Measurements from ENCODE around the gene USH1C. TPM values are rescaled to one million over a fixed set of nuclear protein-coding genes. Genes with fewer than 3 reads are reported as not detected.

Gene USH1C
- total and polyA plus RNA-seq, 4 donors: 0.09 to 1.3 (median 0.75) TPM

Other genes starting within 250 kb of the USH1C start
- under 1 TPM; 0.42 to 0.75 TPM for gene NCR3LG1, start 192.6 kb downstream of the USH1C start, total RNA-seq
- under 1 TPM; 0.18 to 0.33 TPM for gene NCR3LG1, start 192.6 kb downstream of the USH1C start, polyA plus RNA-seq
- gene KCNJ11, start 155.8 kb downstream of the USH1C start, total RNA-seq: under 1 TPM in 1 of 2 donors, not detected in 1; 0.75 TPM
- gene KCNJ11, start 155.8 kb downstream of the USH1C start, polyA plus RNA-seq: 1 to 10 TPM in 1 of 2 donors, under 1 TPM in 1; 0.28 to 1.1 TPM
- under 1 TPM in 1 of 2 donors, not detected in 1; 0.25 TPM for gene ABCC8, start 67.6 kb downstream of the USH1C start, total RNA-seq
- gene ABCC8, start 67.6 kb downstream of the USH1C start, polyA plus RNA-seq: under 1 TPM in 1 of 2 donors, not detected in 1; 0.16 TPM
- gene OTOG, start 2.8 kb upstream of the USH1C start, total RNA-seq: not detected
- gene OTOG, start 2.8 kb upstream of the USH1C start, polyA plus RNA-seq: not detected
- gene MYOD1, start 175.2 kb upstream of the USH1C start, total RNA-seq: not detected
- gene MYOD1, start 175.2 kb upstream of the USH1C start, polyA plus RNA-seq: not detected
- not detected for gene KCNC1, start 190.4 kb upstream of the USH1C start, total RNA-seq
- under 1 TPM in 1 of 2 donors, not detected in 1; 0.54 TPM for gene KCNC1, start 190.4 kb upstream of the USH1C start, polyA plus RNA-seq